ENCODE measurements around the gene CAMK2D.

The CAMK2D gene

DNA sequence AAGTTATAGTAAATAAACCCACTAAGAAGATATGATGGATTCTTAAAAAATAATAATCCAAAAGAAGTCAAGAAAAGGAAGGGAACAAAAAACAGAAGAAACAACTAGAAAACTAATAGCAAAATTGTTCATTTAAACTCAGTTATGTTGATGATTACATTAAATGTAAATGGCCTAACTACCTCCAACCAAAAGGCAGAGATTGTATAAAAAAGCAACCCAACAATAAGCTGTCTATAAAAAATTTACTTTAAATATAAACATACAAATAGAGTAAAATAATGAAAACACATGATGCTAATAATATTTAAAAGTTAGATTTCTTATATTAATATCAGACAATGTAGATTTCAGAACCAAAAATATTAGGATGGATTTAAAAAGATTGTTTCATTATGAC, 340.6 kb downstream of the CAMK2D start:
- no peak for DNase-seq

DNA sequence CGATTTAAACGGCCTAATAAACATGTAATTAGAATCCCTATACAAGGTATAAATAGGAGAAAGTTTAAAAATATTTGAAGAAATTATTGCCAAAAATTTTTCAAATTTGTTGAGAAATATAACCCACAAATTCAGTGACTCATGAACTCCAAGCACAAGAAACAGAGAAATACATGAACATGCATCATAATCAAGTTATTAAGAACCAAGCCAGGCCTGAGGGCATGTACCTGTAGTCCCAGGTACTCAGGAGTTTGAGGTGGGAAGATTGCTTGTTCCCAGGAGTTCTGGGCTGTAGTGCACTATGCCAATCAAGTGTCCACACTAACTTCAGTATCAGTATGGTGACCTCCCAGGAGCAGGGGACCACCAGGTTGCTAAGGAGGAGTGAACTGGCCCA, 341.9 kb downstream of the CAMK2D start:
- no peak for DNase-seq

DNA sequence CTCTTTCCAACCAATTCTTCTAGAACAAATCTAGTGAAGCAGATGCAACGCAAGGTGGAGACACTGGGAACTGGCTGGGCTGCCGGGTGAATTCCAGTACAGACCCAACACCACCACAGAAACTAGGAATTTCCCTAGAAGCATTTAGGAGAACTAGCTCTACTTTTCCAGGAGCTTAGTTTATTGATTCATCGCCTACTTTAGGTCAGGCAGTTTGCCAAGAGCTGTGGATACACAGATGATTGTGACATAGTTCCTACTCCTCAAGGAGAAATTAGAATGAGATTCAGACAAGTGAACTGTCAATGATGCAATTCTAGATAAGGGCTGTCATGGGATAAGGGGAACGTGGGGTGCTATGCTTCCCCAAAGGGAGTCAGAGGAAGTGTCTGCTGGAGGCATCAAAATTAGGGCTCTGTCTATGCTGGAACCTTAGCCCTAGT, 350.0 kb downstream of the CAMK2D start:
- DNase-seq: no peak

DNA sequence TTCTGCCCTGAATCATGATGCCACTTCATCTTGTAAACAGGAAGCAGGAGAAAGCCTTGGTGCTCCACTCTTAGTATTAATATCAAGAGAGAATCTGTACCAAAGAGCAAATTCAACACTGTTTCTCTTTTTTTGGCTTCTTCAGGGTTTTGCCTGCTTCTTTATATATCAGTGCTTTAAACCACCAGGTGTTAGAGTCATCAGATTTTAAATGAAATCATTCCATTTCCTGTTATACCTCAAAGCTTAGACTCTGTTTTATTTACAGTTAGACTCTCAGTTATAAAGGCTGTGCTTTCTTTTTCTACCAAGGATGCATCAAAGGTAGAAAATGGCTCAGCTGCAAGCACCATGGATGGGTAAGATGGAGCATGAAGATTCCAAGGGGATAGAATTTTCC, 350.9 kb downstream of the CAMK2D start:
- no peak for DNase-seq

DNA sequence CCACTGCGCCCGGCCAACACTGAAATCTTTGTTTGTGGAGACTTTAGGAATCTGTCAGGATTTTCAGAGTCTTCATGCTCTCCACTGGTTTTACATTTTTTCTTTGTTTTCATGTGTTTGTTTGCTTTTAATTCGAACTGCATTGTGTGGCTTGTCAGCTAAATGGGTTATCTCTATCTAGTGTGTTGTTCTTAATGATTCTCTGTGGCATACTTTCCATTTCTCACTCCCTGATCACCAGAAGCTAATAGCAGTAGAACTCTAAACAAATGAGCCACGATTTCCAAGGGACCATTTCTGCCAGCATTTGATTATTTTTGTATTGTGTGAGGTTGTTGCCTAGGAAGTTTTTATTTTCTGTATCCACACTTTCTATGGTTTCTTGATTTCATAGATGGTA, 352.4 kb downstream of the CAMK2D start:
- DNase-seq: no peak

DNA sequence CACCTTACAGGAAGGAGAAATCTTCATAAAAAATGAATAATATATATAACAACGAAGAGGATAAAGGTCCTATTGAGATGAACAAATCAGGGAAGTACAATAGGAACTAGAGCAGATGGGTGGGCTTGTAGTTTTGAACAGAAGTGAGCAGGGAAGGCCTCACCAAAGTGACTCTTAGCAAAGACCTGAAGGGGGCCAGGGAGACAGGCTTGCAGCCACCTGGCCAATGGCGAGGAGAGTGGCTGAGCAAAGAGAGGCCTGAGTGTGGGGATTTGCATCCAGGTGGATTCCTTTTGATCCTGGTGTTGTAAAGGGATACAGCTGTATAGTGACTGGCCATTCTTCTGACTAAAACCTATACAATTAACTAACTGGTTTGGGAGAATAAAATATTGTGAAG, 354.1 kb downstream of the CAMK2D start:
- no peak for DNase-seq

DNA sequence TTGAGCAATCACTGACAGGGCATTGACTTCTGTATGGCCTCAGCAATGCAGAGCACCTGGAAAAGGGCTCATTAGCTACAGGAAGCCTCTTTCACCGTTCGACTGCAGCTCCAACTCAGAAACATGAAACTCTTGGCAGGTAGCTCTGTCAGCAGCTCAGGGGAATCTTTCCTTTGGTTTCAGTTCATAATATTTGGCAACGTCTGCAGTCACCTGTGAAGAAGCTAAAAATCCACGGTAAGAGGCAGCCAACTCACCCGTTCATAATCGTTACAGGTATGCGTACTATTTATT, 354.9 kb downstream of the CAMK2D start:
- no peak for DNase-seq

DNA sequence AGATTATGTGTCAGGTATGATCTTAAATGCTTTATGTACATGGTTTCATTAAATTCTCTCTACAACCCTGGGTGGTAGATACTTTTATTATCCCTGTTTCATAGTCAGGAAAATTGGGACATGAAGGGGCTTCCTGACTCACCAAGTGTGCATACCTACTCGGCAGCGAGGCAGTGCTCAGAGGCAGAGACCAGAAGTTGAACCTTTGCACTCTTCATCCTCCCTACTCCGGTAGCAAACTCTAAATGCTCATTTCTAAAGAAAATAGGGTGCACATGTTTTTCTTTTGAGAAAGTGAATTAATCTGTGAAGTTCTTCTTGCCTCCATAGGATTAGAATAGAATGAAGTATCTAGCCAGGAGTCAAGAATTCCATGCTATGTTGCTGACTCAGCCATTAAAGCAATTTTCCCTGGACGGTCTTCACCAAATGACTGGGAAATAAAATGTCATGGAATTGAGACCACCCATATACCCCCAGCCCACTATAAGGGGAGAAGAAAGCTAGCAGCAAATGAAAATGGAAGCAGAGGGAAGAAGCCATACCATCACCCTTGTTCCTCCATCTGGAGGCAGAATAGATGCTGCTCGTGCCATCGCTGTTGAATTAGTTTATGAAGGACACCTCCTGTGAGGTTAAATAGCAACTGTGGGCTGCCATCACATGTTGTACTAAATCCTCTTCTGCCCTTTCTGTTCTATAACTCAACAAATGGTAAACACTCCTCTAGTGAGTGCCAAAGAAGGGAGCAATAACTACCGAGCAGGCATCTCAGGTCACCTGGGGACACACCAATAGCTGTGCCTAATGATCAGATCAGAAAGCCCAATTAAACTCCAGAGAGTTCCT, 355.4 kb downstream of the CAMK2D start:
- no peak for DNase-seq

DNA sequence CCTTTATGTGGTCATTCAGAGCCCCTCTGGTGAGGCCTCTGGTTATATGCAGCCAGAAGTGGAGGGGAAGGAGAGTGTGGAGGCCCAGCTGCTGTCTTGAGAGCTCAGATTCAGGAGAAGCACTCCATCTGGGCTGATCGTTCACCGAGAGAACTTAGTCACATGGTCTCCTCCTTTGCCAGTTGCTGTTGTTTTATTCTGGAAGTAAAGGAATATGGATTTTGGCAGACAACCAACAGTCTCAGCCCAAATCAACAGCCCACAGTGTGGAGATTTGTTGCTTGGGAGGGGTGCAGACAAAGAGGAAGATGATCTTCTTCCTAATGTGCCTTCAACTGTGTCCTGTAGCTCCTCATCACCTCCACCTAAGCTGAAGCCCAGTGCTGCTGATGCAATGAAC, 356.7 kb downstream of the CAMK2D start:
- DNase-seq: no peak

DNA sequence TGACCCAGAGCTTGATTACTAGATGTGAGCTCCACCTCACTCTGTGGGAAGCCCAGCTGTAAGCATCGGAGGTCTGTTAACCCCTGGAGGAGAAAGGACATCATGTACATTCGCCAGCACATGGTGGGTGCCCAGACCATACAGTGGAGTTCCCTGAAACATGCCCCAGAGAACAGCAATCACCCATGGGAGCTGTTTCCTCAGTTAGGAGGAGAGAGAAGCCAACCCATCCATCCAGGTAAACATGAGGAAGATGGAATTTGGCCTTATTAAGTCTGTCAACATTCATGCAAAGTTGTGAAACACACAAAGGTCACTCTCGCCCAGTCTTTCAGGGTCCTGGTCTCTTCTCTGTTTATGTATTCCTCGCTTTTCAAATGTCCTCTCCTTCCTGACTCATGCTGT, 357.4 kb downstream of the CAMK2D start:
- DNase-seq: no peak
